BLaER1 (cell line): ENCODE results near the gene CPEB3.
"Not testable (repeated sequence)": the region's sequence is repeated elsewhere in the genome, so short reads cannot be mapped to it uniquely, and the experiment has no call there.

Experiments
- H3K27ac ChIP-seq: shearing (Covaris generic); formaldehyde crosslinking; 2 replicates; pipeline ENCODE4 v1.8.1; 2022
- H3K27me3 ChIP-seq: shearing (Covaris generic); formaldehyde crosslinking; 2 replicates; pipeline ENCODE4 v1.8.1; 2022
- H3K36me3 ChIP-seq: shearing (Covaris generic); formaldehyde crosslinking; 2 replicates; pipeline ENCODE4 v1.8.1; 2022
- H3K4me1 ChIP-seq: shearing (Covaris generic); formaldehyde crosslinking; 2 replicates; pipeline ENCODE4 v1.8.1; 2022
- H3K4me2 ChIP-seq: shearing (Covaris generic); formaldehyde crosslinking; 2 replicates; pipeline ENCODE4 v1.8.1; 2022
- H3K4me3 ChIP-seq: shearing (Covaris generic); formaldehyde crosslinking; 2 replicates; pipeline ENCODE4 v1.8.1; 2022
- H3K9ac ChIP-seq: shearing (Covaris generic); formaldehyde crosslinking; 2 replicates; pipeline ENCODE4 v1.8.1; 2022
- H3K9me3 ChIP-seq: shearing (Covaris generic); formaldehyde crosslinking; 2 replicates; pipeline ENCODE4 v1.8.1; 2022
- H4K20me1 ChIP-seq: shearing (Covaris generic); formaldehyde crosslinking; 2 replicates; pipeline ENCODE4 v1.8.1; 2022
- Cebpa-rat ChIP-seq: shearing (Covaris generic); IDR thresholded peaks from 2 replicates; pipeline ENCODE4 v1.8.1; 2022

CPEB3 gene

GRCh38 chr10:92124020-92124419 is 166.9 kb downstream of the CPEB3 start:
- Histone ChIP-seq H3K4me3 (no peak overlapping the region), H3K27ac (no peak overlapping the region), H3K9ac (no peak overlapping the region), H3K36me3 (peaks cover 4% of the 10 kb centered on the region; the same call in 1 of the 2 replicates), H4K20me1 (no peaks in the 10 kb centered on the region), H3K4me2 (no peak overlapping the region), H3K4me1 (no peaks in the 10 kb centered on the region), H3K27me3 (no peaks in the 10 kb centered on the region), H3K9me3 (peaks cover 6% of the 10 kb centered on the region; the same call in 1 of the 2 replicates)
- TF ChIP-seq Cebpa-rat, result no peak

DNA sequence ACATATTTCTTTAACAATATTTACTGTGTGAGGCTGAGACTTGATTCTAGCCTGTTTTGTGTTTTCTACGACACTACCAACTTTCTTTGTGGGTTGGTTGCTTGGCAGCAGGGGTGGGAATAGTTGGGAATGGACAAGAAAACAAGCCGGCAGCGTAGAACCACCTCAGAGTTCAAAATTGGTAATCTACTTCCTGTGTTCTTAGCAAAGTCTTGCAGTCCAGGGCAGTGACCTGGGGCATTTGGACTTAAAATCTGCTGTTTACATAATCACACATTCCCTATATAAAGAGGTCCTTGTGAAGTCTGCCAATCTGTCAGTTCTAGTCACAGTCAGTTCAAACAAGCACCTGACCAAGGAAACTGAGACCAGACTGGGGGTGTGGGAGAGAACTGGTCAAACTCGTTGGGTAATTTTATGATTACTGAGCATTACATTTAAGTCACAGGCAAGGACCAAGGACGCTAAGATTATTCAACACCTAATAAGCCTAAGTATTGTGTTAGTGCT is 167.9 kb downstream of the CPEB3 start:
- H3K27ac ChIP-seq, result no peak overlapping the region

DNA sequence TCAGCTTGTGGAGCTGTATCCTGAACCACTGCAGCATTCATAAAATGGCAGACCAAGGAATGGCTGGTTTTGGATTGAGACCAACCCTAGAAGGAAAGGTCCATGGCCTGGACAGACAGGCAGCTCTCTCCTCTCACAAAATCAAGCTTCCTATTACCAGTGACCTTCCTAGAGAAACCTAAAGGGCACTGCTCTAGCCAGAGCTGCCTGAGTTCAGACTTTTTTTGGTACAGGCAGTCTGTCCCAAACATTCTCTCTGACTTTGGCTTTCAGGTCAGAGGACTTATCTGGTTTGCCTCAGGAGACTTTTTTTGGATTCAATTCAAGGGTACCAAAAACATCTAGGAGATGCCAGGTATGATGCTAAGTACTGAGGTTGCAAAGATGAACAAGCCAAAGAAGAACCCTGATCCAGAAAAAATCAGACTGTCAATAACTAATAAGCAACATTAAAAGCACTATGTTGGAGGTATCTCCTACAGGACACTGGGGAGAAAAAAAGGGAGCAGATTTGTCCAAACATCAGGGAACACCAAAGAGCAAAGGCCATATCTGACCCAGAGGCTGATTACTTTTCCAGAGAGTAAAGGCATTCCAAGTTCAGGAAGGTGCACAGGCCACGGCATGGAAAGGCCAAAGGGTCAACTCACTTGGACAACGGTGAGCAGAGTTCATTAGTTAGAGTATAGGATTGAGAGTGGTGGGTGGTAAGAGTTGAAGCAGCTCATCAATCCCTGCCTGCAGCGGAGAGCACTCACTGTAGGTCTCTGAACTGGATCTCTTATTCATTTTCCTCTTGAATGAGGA is 169.0 kb downstream of the CPEB3 start:
- H3K4me1 ChIP-seq, result no peaks in the 10 kb centered on the region
- no peak overlapping the region for H3K27ac ChIP-seq
- TF ChIP-seq Cebpa-rat, result no peak
- H4K20me1 ChIP-seq, result no peaks in the 10 kb centered on the region
- peaks cover 3% of the 10 kb centered on the region; the same call in 1 of the 2 replicates for H3K36me3 ChIP-seq
- H3K4me2 ChIP-seq, result no peak overlapping the region
- no peaks in the 10 kb centered on the region for H3K27me3 ChIP-seq
- no peaks in the 10 kb centered on the region for H3K9me3 ChIP-seq
- H3K9ac ChIP-seq, result no peak overlapping the region
- no peak overlapping the region for H3K4me3 ChIP-seq

More for the DNA sequence above, 167.9 kb downstream of the CPEB3 start:
- Histone ChIP-seq H3K4me2 (no peak overlapping the region), H3K4me1 (no peaks in the 10 kb centered on the region), H3K4me3 (no peak overlapping the region), H3K9ac (no peak overlapping the region), H3K36me3 (peaks cover 3% of the 10 kb centered on the region; the same call in 1 of the 2 replicates), H4K20me1 (no peaks in the 10 kb centered on the region), H3K9me3 (no peaks in the 10 kb centered on the region), H3K27me3 (no peaks in the 10 kb centered on the region)
- TF ChIP-seq Cebpa-rat, result no peak

GRCh38 chr10:92119340-92119739 is 171.5 kb downstream of the CPEB3 start:
- no peak overlapping the region for H3K4me3 ChIP-seq
- H3K4me2 ChIP-seq, result no peak overlapping the region
- H3K27me3 ChIP-seq, result no peaks in the 10 kb centered on the region
- no peaks in the 10 kb centered on the region for H3K4me1 ChIP-seq
- H3K9me3 ChIP-seq, result no peaks in the 10 kb centered on the region
- no peaks in the 10 kb centered on the region for H4K20me1 ChIP-seq
- H3K27ac ChIP-seq, result no peak overlapping the region
- no peak for TF ChIP-seq Cebpa-rat
- H3K9ac ChIP-seq, result no peak overlapping the region
- peaks cover 3% of the 10 kb centered on the region; the same call in 1 of the 2 replicates for H3K36me3 ChIP-seq

- not testable (repeated sequence) for H4K20me1 ChIP-seq, H3K9ac ChIP-seq, H3K4me2 ChIP-seq, H3K4me1 ChIP-seq, H3K27ac ChIP-seq, H3K27me3 ChIP-seq, H3K4me3 ChIP-seq, H3K36me3 ChIP-seq, H3K9me3 ChIP-seq
Measured at GRCh38 chr10:92114917-92115316, 176.0 kb downstream of the CPEB3 start.

DNA sequence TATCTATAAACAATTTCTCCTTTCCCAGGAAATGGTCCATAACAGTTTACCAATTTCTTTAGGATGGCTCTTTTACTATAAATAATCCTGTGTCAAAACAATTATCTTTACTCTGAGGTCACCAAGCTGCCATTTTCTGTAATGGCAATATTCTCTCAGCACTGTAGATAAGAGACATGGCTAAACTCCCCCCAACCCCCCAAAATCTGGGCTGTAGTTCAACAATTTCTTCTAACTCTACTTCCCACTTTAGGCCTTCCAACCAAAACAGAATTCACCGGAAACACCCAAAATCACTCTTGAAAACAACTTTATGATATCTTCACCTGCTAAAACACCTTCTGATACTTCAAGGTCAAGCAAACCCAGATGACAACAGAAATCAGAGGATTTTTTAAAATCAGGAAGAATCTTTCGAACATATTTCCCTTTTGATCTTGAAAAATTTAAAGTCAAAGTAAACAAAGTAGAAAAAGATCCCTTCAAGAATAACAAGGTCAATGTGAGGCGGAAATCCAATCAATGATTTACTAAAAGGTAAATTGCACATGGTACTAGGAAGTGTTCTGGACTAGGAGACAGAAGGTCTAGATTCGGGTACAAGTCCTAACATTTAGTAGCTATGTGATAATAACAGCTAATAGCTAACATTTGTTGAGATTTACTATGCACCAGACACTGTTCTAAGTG is 176.8 kb downstream of the CPEB3 start:
- Histone ChIP-seq H3K4me1 (no peaks in the 10 kb centered on the region), H3K9me3 (no peaks in the 10 kb centered on the region), H3K27ac (no peak overlapping the region), H3K4me3 (no peak overlapping the region), H3K36me3 (peaks cover 7% of the 10 kb centered on the region; the same call in 1 of the 2 replicates), H4K20me1 (no peaks in the 10 kb centered on the region), H3K9ac (no peak overlapping the region), H3K4me2 (no peak overlapping the region), H3K27me3 (no peaks in the 10 kb centered on the region)
- TF ChIP-seq Cebpa-rat, result no peak

DNA sequence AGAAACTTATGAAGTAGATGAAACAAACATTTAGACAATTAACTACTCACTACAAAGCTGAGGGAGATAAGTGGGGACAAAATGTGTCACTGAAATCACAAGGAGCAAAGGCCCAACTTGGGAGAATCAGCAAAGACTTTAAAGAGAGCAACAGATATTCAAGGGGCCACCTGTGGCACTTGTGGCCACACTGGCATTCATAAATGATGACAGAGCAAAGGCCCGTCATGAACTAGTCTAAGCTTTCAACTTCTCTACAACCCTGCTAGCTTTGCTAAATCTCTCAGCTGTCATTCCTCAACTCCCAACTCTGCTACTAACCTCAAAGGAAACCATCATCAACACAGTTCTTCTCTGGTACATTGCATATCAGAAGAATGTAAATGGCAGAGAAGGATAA is 178.4 kb downstream of the CPEB3 start:
- Histone ChIP-seq H4K20me1 (no peaks in the 10 kb centered on the region), H3K36me3 (0 out of 2 replicates have a peak, but pooled peaks cover 4% of the 10 kb centered on the region), H3K27me3 (no peaks in the 10 kb centered on the region), H3K4me3 (no peak overlapping the region), H3K27ac (no peak overlapping the region), H3K4me2 (no peak overlapping the region), H3K9ac (no peak overlapping the region), H3K9me3 (no peaks in the 10 kb centered on the region), H3K4me1 (no peaks in the 10 kb centered on the region)
- TF ChIP-seq Cebpa-rat, result no peak

- no peak for TF ChIP-seq Cebpa-rat
- Histone ChIP-seq H3K4me1 (no peaks in the 10 kb centered on the region), H3K4me2 (no peak overlapping the region), H3K27ac (no peak overlapping the region), H3K9me3 (no peaks in the 10 kb centered on the region), H3K4me3 (no peak overlapping the region), H3K9ac (no peak overlapping the region), H3K36me3 (0 out of 2 replicates have a peak, but pooled peaks cover 4% of the 10 kb centered on the region), H4K20me1 (no peaks in the 10 kb centered on the region), H3K27me3 (no peaks in the 10 kb centered on the region)
Measured at GRCh38 chr10:92111336-92111939, 179.4 kb downstream of the CPEB3 start.

DNA sequence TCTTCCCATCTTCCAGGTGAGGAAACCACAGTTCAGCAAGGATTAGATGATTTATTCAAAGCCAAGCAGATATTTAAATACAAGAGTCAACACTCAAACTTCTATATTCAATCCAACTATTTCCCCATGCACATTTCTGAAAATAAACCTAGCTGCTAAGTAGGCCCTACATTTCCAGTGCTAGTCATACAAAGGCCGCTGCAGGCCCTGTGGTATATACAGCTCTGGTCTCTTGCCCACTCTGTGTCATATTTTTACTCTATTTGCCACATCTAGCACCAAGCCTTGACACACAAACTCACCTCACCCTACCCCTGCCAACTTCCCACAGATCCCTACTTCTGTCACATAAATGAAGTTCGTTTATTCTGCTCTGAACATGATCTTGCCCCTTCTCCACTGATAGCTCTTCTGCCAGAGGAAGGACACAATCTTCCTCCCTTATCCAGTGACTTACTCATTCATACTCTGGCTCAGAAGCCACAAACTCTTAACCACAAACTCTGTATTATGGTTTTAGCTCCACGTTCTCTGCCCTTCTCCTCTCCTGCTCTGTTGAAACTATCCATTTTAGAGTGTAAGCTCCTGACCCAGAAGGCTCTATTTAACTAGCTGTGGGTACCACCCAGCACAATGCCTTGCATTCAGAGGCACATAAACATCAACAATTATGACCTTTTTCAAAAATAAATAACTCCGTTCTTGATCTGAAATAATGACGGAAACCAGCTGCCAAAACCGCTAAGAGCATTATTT is 180.7 kb downstream of the CPEB3 start:
- Histone ChIP-seq H3K27me3 (no peaks in the 10 kb centered on the region), H3K4me2 (no peak overlapping the region), H3K4me3 (no peak overlapping the region), H3K27ac (no peak overlapping the region), H3K9ac (no peak overlapping the region), H3K9me3 (no peaks in the 10 kb centered on the region), H3K36me3 (0 out of 2 replicates have a peak, but pooled peaks cover 4% of the 10 kb centered on the region), H4K20me1 (no peaks in the 10 kb centered on the region), H3K4me1 (no peaks in the 10 kb centered on the region)
- TF ChIP-seq Cebpa-rat, result no peak
